GM21447 (cell line): Measurements from ENCODE around the gene PRR19.
"Not testable (repeated sequence)": the region's sequence is repeated elsewhere in the genome, so short reads cannot be mapped to it uniquely, and the experiment has no call there.

Experiments used
- ATAC-seq: cut with Tn5 transposase; IDR thresholded peaks from one replicate; pipeline ENCODE4 v1.9.1; 2021; ENCODE audit not compliant: unreplicated experiment

The PRR19 gene

DNA sequence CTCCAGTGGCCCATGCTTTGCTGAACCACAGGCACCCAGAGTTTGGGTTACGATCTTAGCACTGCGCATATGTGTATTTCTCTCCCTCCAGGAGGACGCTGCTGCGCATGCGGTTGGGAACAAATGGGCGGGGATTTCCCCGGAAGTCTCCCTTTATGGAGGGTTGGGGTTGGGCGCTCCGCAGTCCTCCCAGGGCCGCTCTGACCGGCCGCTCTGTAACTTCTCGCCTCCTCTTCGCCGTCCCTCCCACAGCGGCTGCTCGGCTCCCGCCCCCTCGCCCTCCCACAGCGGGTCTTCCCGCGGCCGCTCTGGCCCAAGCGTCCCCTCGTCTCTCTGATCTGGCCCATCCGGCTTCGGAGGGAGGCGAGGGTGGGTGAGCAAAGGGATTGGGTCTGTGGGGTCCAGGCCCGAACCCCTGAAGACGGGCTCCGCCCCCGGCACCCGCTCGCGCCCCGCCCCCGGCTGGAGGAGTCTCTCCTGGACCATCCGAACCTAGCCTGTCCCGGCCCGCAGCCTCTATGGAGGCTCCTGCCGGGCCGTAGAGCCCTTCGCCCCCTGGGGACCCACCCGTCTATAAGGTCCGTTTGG, 23.5 kb downstream of the PRR19 start, which contains the start of gene MEGF8:
TSS of gene MEGF8 (plus strand) at position 328 of the 588 bp plus-strand sequence. CDS start 609 bp downstream, outside the sequence.
- peak; percentile 80 for ATAC-seq

DNA sequence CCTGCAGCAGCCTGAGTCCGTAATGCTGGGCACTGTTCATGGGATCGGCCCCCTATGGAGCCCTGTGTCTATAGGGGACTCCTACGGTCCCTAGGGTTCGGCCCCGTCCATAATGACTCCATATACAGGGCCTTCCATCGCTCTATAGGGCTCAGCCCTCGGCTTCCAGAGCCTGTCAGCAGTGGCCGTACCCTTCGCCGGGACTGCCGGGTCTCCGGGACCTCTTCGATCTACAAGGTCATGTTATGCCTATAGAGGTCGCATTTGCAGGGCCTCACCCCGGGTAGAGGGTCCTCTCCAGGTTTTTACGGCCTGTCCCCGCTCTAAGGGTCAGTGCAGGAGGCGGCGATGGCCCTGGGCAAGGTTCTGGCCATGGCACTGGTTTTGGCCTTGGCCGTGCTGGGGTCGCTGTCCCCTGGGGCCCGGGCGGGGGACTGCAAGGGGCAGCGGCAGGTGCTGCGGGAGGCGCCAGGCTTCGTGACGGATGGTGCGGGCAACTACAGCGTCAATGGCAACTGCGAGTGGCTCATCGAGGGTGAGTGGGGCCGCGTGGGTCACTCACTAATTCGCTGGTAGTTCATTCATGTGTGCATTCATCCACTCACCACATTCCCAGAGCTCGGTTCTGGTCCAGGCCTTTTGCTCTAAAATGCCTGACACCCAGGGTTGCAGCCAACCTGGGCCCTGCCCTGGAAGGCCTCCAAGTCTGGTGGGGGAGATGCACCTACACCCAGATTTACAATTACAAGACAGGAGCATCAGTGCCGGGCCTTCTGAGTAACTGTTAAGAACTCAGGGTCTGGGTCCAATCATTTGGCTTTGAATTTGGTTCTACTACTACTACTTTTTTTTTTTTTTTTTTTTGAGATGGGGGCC, 24.2 kb downstream of the PRR19 start:
- peak; percentile 3 for ATAC-seq

DNA sequence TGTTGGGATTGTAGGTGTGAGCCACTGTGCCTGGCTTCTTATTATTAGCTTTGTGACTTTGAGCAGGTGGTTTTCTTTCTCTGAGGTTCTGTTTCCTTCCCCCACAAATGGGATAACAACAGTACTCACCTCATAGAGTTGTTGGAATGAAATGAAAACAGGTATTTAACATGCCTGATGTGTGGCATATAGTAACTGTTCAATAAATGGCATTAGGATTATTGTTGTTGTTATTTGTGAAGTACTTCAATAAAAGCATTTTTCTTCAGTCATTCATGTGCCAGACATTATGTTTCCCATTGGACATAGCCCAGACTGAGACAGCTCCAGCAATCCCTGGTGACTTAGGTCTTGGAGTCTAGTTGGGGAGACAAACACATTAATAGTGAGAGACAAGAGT, 25.0 kb downstream of the PRR19 start:
- no peak for ATAC-seq

DNA sequence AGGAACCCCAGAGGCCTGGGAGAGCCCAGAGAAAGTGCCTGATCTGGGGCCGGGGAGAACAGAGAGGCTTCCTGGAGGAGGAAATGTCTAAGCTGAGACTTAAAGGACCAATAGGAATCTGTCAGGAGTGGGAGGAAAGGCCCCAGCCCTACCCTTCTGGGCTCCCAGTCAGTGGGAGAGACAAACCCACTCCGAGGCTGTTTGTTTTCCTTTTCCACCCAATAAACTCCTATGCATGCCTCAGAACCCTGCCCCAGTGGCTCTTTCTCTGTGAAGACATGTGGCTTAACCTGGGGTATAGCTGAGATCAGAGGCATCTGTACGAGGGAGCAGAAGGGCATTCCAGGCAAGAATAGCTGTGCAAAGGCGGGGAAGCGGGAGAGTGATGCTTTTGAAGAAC, 25.4 kb downstream of the PRR19 start:
- no peak for ATAC-seq

DNA sequence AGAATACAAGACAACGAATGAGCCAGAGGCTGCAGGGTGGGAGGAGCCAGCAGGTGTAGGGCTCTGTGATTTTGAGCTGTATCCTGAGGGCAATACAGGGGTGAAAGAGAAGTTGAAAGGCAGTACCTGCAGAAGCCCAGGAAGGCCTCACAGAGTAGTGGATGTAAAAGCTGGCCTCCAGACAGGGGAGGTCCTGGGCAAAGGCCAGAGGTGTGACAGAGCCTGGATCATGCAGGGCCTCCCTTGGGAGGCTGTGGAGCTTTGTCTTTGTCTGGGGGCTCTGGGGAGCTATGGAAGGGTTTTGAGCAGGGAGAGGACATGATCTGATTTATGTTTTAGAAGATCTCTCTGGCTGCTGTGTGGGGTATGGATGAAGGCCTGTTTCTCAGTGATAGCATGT, 26.2 kb downstream of the PRR19 start:
- no peak for ATAC-seq

DNA sequence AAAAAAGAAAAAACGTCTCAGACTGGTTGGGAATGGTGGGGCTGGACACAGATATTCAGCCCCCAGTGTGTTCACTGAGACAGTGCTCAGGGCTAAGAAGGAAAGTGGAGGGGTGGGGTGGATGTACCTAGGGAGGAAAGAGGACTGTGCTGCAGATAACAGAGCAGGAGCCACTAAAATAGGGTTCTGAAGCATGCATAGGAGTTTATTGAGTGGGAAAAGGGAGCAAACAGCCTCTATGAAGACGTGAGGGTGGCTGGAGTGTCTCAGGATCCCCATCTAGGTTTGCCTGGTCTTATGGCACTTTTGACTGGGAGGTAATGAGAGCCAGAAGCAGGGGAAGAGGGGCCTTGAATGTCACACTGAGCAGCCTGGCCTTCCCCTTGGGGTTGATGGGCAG, 26.9 kb downstream of the PRR19 start:
- ATAC-seq: no peak

DNA sequence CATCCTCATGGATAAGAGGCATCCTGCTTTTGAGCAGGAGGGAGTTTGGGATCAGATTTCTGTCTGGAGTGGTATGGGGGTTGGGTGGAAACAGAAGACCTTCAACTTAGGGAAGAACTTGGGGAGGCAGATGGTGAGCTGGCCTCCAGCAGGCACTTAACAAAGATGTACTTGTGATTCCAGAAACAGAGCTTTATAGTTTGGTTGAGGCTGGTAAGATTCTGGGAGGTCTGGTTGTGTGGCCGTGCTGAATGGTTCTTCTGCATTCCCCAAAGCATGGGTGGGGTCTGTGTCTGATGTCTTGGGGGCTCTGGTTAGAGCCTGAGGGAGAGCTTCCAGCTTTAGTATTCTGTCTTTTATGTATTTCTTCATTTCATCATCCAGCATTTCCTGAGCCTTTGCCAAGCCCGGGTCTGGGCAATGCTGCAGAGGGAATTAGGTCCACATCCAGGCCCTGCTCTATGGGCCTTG, 28.3 kb downstream of the PRR19 start:
- ATAC-seq: no peak

DNA sequence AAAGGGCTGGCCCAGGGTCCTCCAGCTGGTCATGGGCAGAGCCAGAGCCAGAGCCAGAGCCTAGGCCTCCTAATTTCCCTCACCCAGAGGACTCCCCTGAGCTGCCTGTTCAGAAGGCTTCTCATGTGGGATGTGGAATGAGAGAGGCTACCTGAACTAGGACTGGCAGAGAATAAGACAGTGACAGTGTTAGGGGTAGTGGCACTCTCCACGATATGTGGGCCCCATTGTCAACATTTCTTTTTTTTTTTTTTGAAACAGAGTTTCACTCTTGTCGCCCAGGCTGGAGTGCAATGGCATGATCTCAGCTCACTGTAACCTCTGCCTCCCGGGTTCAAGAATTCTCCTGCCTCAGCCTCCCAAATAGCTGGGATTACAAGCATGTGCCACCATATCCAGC, 29.4 kb downstream of the PRR19 start:
- ATAC-seq: not testable (repeated sequence)

DNA sequence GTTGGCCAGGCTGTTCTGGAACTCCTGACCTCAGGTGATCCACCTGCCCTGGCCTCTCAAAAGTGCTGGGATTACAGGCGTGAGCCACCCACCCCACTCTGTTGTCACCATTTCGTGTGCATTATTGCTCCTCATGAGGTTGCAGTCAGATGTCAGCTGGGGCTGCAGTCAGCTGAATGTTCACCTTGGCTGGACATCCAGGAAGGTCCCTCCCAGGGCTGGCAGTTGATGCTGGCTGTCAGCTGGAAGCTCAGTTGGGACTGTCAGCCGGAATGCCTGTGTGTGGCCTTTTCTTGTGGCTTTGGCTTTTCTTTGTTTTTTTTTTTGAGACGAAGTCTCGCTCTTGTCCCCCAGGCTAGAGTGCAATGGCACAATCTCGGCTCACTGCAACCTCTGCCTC, 30.1 kb downstream of the PRR19 start:
- ATAC-seq: no peak

DNA sequence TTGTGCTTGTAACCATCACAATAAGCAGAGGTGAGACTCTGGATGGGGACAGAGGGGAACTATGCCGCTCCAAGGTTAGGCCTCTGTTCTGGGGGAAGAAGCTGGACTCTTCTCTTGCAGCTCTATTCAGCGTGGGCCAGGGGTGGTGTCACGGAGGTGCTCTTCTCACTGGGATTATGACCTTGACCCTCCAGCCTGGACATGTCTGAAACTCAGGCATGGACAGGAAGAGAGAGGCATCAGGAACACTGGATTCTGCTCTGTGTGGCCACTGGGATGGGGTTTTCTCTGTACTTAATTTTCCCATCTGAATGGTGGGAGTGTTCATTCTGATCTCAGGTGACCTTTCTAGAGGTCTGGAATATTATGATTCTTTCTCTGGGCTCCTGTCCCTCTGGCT, 31.1 kb downstream of the PRR19 start:
- ATAC-seq: no peak

DNA sequence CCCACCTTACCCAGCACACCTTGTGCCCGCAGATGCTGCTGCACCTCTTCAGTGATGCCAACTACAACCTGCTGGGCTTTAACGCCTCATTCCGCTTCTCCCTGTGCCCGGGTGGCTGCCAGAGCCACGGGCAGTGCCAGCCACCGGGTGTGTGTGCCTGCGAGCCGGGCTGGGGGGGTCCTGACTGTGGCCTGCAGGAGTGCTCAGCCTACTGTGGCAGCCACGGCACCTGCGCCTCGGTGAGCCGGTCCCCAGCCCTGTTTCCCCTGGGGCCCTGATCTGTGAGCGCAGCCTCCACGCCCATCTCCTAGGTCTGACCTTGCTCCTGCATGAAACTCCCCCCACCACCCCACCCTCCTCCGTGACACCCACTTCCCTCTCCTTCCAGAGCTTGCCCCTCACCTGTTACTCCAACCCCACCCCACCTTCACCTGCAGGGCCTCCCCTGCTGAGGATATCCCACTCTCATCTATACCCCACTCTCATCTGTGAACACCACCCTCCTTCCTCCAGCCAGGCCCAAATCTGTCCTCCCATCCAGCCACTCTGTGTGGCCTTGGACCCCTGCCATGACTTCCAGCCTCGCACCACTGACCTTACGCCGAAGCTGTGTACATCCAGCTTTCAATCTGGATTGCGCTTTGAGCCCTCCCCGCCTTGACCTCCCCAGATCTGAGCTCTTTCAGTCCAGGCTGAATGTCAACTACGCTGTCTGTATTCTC, 32.2 kb downstream of the PRR19 start:
- ATAC-seq: no peak

DNA sequence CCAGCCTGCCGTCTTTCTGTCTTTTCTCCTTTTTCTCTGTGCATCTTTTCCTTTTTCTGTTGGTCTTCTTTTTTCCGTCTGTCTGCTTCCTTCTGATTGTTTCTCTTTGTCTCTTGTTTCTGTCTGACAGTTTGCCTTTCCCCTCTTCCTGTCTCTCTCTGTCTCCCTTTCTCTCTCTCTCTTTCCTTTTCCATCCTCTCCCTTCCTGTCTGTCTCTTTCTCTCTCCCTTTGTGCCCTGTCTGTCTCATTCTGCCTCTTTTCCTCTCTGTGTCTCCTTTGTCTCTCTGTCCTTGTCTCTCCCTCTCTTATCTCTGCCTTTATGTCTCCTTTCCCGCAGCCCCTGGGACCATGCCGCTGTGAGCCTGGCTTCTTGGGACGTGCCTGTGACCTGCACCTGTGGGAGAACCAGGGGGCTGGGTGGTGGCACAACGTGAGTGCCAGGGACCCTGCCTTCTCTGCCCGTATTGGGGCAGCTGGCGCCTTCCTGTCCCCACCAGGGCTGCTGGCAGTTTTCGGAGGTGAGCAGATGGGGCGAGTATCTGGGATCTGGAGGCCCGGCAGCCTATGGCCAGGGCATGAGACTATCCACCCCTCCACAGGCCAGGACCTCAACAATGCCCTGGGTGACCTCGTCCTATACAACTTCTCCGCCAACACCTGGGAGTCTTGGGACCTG, 32.9 kb downstream of the PRR19 start:
- no peak for ATAC-seq

DNA sequence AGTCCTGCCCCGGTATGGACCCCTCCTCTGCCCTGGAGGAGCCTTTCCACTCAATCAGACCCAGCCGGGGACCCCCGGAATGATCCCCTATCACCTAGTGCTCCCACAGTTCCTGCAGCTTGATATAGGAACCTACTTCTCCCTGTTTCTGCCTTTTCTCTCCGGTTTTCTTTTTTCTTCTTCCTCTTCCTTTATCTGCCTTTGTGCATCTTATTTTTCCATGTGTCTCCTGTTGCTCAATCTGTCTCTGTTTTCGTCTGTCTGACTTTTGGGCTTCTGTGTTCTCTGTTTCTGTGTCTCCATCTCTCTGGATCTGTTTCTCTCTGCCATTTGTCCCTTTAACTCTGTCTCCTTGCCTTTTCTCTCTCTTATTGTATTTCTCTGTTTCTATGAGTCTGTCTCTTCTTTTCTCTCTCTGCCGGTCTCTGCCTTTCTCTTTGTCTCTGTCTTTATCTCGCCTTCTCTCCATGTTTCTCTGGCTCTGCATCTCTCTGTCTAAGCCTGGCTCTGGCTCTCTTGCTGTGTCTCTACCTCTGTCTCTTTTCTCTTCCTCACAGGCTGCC, 33.5 kb downstream of the PRR19 start:
- no peak for ATAC-seq

DNA sequence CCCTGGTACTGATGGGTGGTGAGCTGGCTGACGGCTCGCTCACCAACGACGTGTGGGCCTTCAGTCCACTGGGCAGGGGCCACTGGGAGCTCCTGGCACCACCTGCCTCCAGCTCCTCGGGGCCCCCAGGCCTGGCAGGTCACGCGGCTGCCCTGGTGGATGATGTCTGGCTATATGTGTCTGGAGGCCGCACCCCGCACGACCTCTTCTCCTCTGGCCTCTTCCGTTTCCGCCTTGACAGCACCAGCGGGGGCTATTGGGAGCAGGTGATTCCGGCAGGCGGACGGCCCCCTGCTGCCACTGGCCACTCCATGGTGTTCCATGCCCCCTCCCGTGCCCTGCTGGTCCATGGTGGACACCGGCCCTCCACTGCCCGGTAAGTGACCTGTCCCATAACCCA, 34.0 kb downstream of the PRR19 start:
- no peak for ATAC-seq

DNA sequence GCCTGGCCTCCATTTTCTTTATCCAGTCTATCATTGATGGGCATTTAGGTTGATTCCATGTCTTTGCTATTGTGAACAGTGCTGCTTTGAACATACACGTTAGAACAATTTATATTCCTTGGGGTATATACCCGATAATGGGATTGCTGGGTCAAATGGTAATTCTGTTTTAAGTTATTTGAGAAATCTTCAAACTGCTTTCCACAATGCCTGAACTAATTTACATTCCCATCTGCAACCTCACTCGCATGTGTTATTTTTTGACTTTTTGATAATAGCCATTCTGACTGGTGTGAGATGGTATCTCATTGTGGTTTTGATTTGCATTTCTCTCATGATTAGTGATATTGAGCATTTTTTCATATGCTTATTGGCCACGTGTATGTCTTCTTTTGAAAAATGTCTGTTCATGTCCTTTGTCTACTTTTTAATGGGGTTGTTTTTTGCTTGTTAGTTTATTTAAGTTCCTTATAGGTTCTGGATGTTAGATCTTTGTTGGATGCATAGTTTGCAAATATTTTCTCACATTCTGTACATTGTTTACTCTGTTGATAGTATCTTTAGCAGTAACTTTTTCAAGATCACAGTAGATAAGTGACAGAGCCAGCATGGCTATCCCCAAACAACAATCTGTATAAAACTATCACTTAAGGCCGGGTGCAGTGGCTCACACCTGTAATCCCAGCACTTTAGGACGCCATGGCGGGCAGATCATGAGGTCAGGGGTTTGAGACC, 37.4 kb downstream of the PRR19 start:
- not testable (repeated sequence) for ATAC-seq

DNA sequence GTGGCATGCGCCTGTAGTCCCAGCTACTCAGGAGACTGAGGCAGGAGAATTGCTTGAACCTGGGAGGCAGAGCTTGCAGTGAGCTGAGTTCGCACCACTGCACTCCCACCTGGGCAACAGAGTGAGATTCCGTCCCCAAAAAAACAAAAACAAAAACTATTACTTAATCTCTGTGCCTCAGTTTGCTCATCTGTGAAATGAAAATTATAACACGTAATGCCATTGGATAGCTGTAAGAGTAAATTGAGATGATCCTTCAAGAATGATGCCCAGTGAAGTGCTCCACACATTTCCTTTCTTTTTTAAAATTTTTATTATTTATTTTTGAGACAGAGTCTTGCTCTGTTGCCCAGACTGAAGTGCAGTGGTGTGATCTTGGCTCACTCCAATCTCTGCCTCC, 38.0 kb downstream of the PRR19 start:
- not testable (repeated sequence) for ATAC-seq

DNA sequence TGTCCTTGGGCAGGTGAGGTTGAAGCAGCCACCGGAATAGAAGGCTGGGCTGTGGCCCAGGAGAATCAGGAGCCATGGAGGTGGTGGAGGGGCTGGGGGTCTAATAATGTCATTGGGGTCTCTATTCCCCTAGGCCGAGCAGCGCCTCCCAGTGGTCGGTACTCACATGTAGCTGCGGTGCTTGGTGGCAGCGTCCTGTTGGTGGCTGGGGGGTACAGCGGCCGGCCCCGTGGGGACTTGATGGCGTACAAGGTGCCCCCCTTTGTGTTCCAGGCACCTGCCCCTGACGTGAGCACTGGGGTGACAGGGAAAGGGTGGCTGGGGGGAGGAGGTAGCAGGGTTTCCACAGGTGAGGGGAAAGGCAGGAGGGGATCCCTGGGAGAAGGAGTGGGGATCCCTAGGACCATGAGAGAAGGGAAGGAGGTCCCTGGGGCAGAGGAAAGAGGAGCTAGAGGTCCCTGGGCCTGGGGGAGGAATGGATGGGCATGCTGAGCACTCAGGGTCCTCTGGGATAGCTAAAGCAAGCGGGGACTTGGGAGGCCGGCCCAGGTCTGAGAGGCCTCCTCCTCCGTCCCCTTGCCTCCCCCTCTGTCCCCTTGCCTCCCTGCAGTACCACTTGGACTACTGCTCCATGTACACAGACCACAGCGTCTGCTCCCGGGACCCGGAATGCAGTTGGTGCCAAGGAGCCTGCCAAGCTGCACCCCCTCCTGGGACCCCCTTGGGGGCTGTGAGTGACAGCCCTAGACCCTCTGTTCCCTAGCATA, 41.6 kb downstream of the PRR19 start:
- ATAC-seq: no peak

DNA sequence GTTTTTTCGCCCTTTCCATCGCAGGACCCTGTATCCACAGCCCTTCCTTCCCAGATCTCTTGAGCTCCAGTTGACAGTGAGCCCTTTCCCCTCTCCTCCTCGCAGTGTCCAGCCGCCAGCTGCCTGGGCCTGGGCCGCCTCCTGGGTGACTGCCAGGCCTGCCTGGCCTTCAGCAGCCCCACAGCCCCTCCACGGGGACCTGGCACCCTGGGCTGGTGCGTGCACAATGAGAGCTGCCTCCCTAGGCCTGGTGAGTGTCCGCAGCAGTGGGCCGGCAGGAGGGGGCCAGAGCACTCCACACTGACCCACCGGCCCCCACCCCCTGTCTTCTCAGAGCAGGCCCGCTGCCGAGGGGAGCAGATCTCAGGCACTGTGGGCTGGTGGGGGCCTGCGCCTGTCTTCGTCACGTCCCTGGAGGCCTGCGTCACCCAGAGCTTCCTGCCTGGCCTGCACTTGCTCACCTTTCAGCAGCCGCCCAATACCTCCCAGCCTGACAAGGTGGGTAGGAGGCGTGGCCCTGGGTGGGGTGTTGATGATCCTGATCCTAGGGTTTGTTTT, 42.5 kb downstream of the PRR19 start:
- no peak for ATAC-seq

DNA sequence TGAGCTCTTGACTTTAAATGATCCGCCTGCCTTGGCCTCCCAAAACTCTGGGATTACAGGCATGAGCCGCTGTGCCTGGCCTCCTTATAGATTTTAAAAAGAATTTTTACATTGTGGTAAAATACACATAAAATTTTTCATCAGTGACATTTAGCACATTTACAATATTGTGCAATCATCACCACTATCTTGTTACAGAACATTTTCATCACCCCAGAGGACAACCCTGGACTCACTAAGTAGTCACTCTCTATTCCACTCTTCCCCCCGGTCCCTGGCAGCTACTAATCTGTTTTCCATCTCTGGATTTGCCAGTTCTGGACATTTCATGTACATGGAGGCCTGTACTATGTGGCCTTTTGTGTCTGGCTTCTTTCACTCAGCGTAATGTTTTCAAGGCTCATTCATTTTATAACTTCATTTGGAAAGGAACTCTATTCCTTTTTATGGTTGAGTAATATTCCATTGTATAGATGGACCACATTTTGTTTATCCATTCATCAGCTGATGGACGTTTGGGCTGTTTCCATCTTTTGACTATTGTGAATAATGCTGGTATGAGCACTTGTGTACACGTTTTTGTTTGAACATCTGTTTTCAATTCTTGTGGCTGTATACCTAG, 43.4 kb downstream of the PRR19 start:
- ATAC-seq: no peak
